Mucosa of descending colon (tissue), 3 donors: ENCODE results near the gene CALN1. TPM values are rescaled to one million over a fixed set of nuclear protein-coding genes. Genes with fewer than 3 reads are reported as not detected.

Experiments used
- ATAC-seq: fragments of 200-7000 bp; cut with Tn5 transposase; one replicate; pipeline ENCODE4 v1.9.1; 2020; ENCODE audit warnings: mild to moderate bottlenecking, moderate library complexity
- DNase-seq, 3 donors: peaks; one replicate each; pipeline ENCODE4 v3.0.0-alpha.2; 2020
- H3K36me3 ChIP-seq: fragments of 200-600 bp; one replicate; pipeline ENCODE4 v1.8.0; 2021; ENCODE audit warnings: low read depth, mild to moderate bottlenecking
- H3K4me1 ChIP-seq: fragments of 200-600 bp; one replicate; pipeline ENCODE4 v1.8.0; 2021; ENCODE audit warnings: low read depth, mild to moderate bottlenecking
- H3K4me3 ChIP-seq: fragments of 200-600 bp; one replicate; pipeline ENCODE4 v1.8.0; 2021; ENCODE audit warnings: mild to moderate bottlenecking
- H3K9me3 ChIP-seq: fragments of 200-600 bp; one replicate; pipeline ENCODE4 v1.8.0; 2021; ENCODE audit warnings: mild to moderate bottlenecking
- intact Hi-C, 2 donors: fragments of 100-400 bp; cut with DNase I in 1 of 2; cut with micrococcal nuclease in 1 of 2; formaldehyde crosslinking; loops; one replicate each; pipeline versions ENCODE4 v1.11.0 to v1.11.1; 2022; cut with DNase I, micrococcal nuclease
- total RNA-seq, 3 donors: library from RNA; stranded (reverse); fragmentation: NEBNext Ultra II Directional in 2 of 3; extraction: Animal tissue kit (Norgen Biotek cat#: 25700) in 2 of 3; gene quantifications; one replicate each; pipeline versions ENCODE4 v1.2.1 to v1.2.4, GENCODE V29; 2021 to 2023
- TF ChIP-seq, protein P1 (sequence below): fragments of 200-600 bp; IDR thresholded peaks from one replicate; pipeline ENCODE4 v1.8.0; 2022; ENCODE audit warnings: antibody characterized with exemption, mild to moderate bottlenecking
- donor health status: DM: no; HTN: no; CAD: no; lungs with moderate emphysema.
- donor health status: DM: no; HTN: no; CAD: no.
- donor health status: DM: no; HTN: yes; CAD: no.

CALN1 gene
- total RNA-seq, 3 donors from 2014 or later = not detected

DNA sequence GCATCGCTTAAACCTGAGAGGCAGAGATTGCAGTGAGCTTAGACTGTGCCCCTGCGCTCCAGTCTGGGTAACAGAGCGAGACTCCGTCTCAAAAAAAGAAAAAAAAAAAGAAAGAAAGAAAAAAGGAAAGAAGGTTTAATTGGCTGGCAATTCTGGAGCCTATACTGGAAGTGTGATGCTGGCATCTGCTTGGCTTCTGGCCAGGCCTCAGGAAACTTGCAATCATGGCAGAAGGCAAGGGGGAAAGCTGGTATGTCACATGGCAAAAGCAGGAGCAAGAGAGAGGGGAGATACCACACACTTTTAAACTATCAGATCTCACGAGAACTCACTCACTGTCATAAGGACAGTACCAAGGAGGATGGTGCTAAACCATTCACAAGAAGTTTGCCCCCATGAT, 190.0 kb downstream of the CALN1 start:
- intact Hi-C loops = no loop called here
- Histone ChIP-seq H3K36me3 (no peaks in the 10 kb centered on the region), H3K4me1 (no peaks in the 10 kb centered on the region), H3K4me3 (no peak overlapping the region), H3K9me3 (peaks cover 65% of the 10 kb centered on the region)
- no peak for DNase-seq
- ATAC-seq = no peak
- TF ChIP-seq, protein P1, sequence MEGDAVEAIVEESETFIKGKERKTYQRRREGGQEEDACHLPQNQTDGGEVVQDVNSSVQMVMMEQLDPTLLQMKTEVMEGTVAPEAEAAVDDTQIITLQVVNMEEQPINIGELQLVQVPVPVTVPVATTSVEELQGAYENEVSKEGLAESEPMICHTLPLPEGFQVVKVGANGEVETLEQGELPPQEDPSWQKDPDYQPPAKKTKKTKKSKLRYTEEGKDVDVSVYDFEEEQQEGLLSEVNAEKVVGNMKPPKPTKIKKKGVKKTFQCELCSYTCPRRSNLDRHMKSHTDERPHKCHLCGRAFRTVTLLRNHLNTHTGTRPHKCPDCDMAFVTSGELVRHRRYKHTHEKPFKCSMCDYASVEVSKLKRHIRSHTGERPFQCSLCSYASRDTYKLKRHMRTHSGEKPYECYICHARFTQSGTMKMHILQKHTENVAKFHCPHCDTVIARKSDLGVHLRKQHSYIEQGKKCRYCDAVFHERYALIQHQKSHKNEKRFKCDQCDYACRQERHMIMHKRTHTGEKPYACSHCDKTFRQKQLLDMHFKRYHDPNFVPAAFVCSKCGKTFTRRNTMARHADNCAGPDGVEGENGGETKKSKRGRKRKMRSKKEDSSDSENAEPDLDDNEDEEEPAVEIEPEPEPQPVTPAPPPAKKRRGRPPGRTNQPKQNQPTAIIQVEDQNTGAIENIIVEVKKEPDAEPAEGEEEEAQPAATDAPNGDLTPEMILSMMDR = no peak

GRCh38 chr7:72219500-72219899, 192.6 kb downstream of the CALN1 start:
- no peaks in the 10 kb centered on the region for H3K36me3 ChIP-seq
- H3K9me3 ChIP-seq = peaks cover 51% of the 10 kb centered on the region
- H3K4me3 ChIP-seq = no peak overlapping the region
- no peaks in the 10 kb centered on the region for H3K4me1 ChIP-seq
- ATAC-seq (no peak), DNase-seq (no peak)
- intact Hi-C loops = no loop called here
- TF ChIP-seq, protein P1 = no peak

DNA sequence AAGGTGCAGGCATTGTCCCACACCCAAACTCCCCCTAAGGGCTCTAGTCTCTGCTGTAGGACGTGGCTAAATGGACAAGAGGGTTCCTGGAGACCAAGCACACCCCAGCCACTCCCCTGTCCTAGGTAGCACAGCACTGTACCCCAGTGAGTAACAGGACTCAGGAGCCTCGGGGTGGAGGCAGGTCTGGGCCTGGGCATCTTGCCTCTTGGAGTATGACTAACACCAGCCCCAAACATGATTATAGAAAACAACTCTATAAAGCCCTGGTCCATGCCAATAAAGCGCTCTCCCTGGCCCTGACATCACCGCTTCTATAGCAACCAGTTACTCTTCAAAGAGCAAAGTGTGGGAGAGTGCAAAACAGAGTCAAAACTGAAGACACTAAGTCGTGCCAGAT, 195.0 kb downstream of the CALN1 start:
- Histone ChIP-seq H3K4me3 (no peak overlapping the region), H3K4me1 (no peaks in the 10 kb centered on the region), H3K9me3 (peaks cover 51% of the 10 kb centered on the region), H3K36me3 (no peaks in the 10 kb centered on the region)
- intact Hi-C loops = no loop called here
- ATAC-seq = no peak
- TF ChIP-seq, protein P1 = no peak
- no peak for DNase-seq

GRCh38 chr7:72213769-72214168, 198.4 kb downstream of the CALN1 start:
- ATAC-seq = no peak
- Histone ChIP-seq H3K4me3 (no peak overlapping the region), H3K36me3 (no peaks in the 10 kb centered on the region), H3K9me3 (peaks cover 47% of the 10 kb centered on the region), H3K4me1 (no peaks in the 10 kb centered on the region)
- intact Hi-C loops = no loop called here
- DNase-seq = no peak
- TF ChIP-seq, protein P1 = no peak

GRCh38 chr7:72213081-72213480, 199.1 kb downstream of the CALN1 start:
- DNase-seq = no peak
- intact Hi-C loops = no loop called here

More at GRCh38 chr7:72213081-72213480, 199.1 kb downstream of the CALN1 start:
- Histone ChIP-seq H3K4me3 (no peak overlapping the region), H3K36me3 (no peaks in the 10 kb centered on the region), H3K4me1 (no peaks in the 10 kb centered on the region), H3K9me3 (peaks cover 43% of the 10 kb centered on the region)
- no peak for ATAC-seq
- TF ChIP-seq, protein P1 = no peak
